Measurements from ENCODE around the gene LRRC25.
"Not testable (repeated sequence)": the region's sequence is repeated elsewhere in the genome, so short reads cannot be mapped to it uniquely, and the experiment has no call there.

LRRC25 gene

DNA sequence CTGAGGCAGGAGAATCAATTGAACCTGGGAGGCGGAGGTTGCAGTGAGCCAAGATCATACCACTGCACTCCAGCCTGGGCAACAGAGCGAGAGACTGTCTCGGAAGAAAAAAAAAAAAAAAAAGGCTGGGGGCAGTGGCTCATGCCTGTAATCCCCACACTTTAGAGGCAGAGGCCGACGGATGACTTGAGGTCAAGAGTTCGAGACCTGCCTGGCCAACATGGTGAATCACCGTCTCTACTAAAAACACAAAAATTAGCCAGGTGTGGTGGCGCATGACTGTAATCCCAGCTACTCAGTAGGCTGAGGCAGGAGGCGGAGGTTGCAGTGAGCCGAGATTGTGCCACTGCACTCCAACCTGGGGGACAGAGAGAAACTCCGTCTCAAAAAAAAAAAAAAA, 13.8 kb downstream of the LRRC25 start:
- not testable (repeated sequence) for H2AFZ ChIP-seq (ENCODE audit: low read depth, low read length); H3K36me3 ChIP-seq (ENCODE audit: insufficient read depth, low read length); H3K4me3 ChIP-seq (ENCODE audit: low read length)

DNA sequence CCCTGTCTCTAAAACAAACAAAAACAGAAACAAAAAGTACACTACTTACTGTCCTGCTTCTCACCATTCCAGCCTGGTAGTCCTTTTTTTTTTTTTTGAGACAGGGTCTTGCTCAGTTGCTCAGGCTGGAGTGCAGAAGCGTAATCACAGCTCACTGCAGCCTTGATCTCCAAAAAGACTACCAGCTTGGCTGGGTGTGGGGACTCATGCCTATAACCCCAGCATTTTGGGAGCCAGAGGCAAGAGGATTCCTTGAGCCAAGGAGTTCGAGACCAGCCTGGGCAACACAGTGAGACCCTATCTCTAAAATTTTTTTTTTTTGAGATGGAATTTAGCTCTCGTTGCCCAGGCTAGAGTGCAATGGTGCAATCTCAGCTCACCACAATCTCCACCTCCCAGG, 16.6 kb downstream of the LRRC25 start:
- Histone ChIP-seq H3K4me1 (ENCODE audit: insufficient read depth, low read length) (no peaks in the 10 kb centered on the region), H2AFZ (ENCODE audit: low read depth, low read length) (no peak overlapping the region), H3K27me3 (ENCODE audit: insufficient read depth, low read length) (no peaks in the 10 kb centered on the region), H3K4me3 (ENCODE audit: low read length) (no peak overlapping the region), H3K9me3 (ENCODE audit: low read length) (no peaks in the 10 kb centered on the region), H3K36me3 (ENCODE audit: insufficient read depth, low read length) (no peaks in the 10 kb centered on the region)

More for the DNA sequence above, 13.8 kb downstream of the LRRC25 start:
- H3K27me3 ChIP-seq (ENCODE audit: insufficient read depth, low read length); H3K9me3 ChIP-seq (ENCODE audit: low read length); H3K4me1 ChIP-seq (ENCODE audit: insufficient read depth, low read length): not testable (repeated sequence)

DNA sequence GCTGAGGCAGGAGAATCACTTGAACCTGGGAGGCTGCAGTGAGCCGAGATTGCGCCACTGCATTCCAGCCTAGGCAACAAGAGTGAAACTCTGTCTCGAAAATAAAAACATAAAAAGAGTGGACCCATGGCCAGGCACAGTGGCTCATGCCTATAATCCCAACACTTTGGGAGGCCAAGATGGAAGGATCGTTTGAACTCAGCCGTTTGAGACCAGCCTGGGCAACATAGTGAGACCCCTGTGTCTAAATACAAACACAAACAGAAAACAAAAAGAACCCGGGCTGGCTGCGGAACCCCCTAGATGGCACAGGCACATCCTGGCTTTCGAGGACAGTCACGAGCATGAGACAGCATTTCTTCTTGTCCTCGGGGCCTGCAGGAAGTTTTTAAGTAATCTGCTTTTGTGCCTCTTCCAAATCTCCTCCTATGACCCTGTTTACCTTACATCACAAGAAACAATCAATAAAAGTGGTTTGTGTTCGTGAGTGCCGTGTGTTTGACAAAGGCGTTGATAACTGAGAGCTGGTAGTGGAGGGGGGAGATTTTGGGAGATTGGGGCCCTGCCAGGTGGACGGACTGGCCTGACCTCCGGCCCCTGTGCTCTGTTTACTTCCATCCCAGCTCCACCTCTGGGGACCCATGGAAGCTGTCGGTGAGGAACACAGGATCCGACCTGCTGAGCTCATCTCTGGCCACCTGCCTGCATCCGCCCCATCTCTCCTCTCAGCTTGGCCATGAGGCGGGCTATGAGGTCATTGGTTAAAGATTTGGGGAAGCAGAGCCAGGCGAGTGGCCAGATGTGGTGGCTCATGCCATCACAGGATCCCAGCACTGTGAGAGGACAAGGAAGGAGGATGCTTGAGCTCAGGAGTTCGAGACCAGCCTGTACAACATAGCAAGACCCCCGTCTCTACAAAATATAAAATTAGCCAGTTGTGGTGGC, 17.3 kb downstream of the LRRC25 start:
- no peak overlapping the region for H2AFZ ChIP-seq (ENCODE audit: low read depth, low read length)
- H3K9me3 ChIP-seq (ENCODE audit: low read length): no peaks in the 10 kb centered on the region
- H3K27me3 ChIP-seq (ENCODE audit: insufficient read depth, low read length): no peaks in the 10 kb centered on the region
- H3K4me3 ChIP-seq (ENCODE audit: low read length): no peak overlapping the region
- H3K4me1 ChIP-seq (ENCODE audit: insufficient read depth, low read length): no peaks in the 10 kb centered on the region
- no peaks in the 10 kb centered on the region for H3K36me3 ChIP-seq (ENCODE audit: insufficient read depth, low read length)

DNA sequence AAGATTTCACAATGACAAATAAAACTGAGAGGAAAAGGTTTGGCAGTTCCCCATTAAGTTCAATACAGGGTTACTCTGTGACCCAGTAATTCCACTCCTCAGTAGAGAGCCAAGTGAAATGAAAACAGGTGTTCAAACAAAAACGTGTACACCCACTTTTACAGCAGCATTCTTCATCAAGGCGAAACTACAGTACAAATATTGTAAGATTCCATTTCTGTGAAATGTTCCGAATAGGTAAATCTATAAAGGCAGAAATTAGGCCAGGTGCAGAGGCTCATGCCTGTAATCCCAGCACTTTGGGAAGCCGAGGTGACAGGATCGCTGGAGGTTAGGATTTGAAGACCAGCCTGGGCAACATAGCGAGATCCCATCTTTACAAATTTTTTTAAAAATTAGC, 20.4 kb downstream of the LRRC25 start:
- Histone ChIP-seq H3K27me3 (ENCODE audit: insufficient read depth, low read length) (no peaks in the 10 kb centered on the region), H3K4me1 (ENCODE audit: insufficient read depth, low read length) (peaks cover 13% of the 10 kb centered on the region), H3K4me3 (ENCODE audit: low read length) (no peak overlapping the region), H2AFZ (ENCODE audit: low read depth, low read length) (no peak overlapping the region), H3K9me3 (ENCODE audit: low read length) (no peaks in the 10 kb centered on the region), H3K36me3 (ENCODE audit: insufficient read depth, low read length) (no peaks in the 10 kb centered on the region)

DNA sequence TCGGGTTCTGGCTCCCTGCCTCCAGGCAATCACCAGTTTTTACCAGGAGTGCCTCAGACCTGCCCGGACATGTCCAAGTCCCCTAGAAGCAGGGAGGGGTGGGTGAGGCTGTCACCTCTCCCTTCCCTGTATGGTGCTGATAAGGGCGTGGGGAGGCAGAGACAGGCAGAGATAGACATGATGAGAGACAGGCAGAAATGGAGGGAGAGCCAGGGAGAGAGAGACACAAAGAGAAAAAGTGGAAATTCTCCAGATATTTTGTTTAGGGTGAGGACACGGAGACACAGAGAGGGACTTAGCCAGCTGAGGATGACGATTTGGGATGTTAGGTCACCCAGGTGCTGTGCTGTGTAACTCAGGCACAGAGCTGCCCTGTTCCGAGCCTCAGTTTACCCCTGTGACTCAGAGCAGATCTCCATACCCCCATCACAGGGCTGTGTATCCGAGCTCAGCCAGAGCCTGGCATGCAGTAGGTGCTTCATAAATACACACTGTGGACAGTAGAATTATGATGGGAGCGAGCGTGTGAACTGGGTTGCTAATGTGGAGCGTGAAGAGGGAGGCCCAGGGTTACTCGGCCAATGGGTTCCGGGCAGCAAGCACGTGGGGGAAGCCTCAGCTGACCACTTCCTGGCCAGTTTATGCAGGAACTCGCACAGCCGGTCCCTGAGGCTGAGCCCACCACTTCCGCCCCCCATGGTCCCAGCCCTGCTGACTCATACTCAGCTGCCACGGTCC, 23.4 kb downstream of the LRRC25 start:
- H3K4me1 ChIP-seq (ENCODE audit: insufficient read depth, low read length): peaks cover 22% of the 10 kb centered on the region
- H3K4me3 ChIP-seq (ENCODE audit: low read length): no peak overlapping the region
- no peak overlapping the region for H2AFZ ChIP-seq (ENCODE audit: low read depth, low read length)
- H3K36me3 ChIP-seq (ENCODE audit: insufficient read depth, low read length): no peaks in the 10 kb centered on the region
- H3K9me3 ChIP-seq (ENCODE audit: low read length): no peaks in the 10 kb centered on the region
- H3K27me3 ChIP-seq (ENCODE audit: insufficient read depth, low read length): no peaks in the 10 kb centered on the region

DNA sequence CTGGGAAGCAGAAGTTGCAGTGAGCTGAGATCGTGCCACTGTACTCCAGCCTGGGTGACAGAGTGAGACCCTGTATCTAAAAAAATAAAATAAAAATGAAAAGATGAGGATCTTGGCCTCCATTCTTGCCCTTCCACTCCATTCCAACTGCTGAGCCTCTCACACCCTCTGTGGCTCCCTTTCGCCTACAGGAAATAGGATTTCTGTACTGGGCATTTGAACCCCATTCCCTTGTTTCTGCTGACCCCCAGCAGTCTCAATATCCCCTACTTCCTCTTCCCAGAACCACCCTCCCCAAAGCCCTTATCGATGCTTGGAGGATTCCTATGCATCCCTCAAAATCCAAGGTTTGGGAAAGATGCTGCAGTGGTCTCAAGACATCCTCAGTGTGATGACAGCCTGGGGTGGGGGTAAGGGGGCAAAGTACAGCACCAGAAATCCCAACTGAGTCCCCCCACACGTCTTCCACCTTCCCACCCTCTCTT, 24.0 kb downstream of the LRRC25 start:
- Histone ChIP-seq H3K9me3 (ENCODE audit: low read length) (no peaks in the 10 kb centered on the region), H3K27me3 (ENCODE audit: insufficient read depth, low read length) (no peaks in the 10 kb centered on the region), H3K4me3 (ENCODE audit: low read length) (no peak overlapping the region), H2AFZ (ENCODE audit: low read depth, low read length) (no peak overlapping the region), H3K4me1 (ENCODE audit: insufficient read depth, low read length) (peaks cover 28% of the 10 kb centered on the region), H3K36me3 (ENCODE audit: insufficient read depth, low read length) (no peaks in the 10 kb centered on the region)

DNA sequence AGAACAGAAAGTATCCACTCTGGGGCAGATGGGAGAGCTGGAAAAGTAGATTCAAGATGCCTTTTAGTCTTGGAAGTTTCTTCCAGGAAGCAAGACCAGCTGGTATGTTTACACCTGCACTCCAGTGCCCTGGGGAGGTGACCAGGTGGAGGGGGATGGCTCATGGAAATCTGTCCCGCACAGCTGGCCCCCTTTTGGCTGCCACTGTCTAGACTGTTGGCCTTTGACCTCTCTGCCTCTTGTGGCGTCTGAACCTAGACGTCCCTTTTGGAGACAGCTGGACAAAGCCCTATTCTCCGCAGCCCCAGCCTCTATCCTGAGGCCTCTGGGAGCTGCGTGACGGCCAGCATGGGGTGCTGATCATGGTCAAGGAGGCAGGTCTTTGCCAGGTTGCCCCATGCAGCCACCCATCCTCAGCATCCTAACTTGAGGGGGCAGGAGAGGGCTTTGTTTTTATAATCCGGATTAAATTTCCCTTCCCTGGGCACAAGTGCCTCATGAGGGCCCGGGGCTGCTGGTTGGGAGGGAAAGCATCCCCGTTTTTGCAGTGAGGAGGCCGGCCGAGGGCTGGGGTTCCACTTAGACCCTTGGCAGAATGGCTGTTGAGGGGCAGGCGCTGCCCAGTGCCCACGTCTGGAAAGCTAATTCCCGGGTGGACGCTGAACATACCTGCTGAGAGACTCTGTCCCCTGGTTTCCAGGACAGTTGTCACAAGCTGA, 28.8 kb downstream of the LRRC25 start:
- Histone ChIP-seq H3K4me1 (ENCODE audit: insufficient read depth, low read length) (peaks cover 35% of the 10 kb centered on the region), H3K27me3 (ENCODE audit: insufficient read depth, low read length) (no peaks in the 10 kb centered on the region), H3K4me3 (ENCODE audit: low read length) (no peak overlapping the region), H2AFZ (ENCODE audit: low read depth, low read length) (no peak overlapping the region), H3K9me3 (ENCODE audit: low read length) (no peaks in the 10 kb centered on the region), H3K36me3 (ENCODE audit: insufficient read depth, low read length) (no peaks in the 10 kb centered on the region)

DNA sequence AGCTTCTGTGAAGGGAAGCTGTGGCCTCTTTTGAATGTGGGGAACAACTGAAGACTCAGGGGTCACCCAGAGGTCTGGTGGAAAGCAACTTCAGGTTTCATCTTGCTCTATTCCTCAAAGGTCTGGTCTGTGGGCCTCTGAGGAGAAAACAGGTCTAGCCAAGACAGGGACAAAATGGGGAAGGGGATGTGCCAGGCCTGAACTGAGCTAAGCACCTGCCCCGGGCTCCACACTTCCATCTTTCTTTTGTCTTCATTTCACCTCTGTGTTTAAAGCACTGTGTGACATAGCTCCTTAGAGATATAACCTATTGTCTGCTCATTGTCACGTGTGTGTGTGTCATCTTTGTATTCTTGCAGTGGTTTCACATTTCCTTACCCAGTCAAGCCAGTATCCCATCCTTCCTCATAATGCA, 31.4 kb downstream of the LRRC25 start:
- Histone ChIP-seq H3K4me1 (ENCODE audit: insufficient read depth, low read length) (peaks cover 33% of the 10 kb centered on the region), H3K9me3 (ENCODE audit: low read length) (no peaks in the 10 kb centered on the region), H3K4me3 (ENCODE audit: low read length) (no peak overlapping the region), H3K27me3 (ENCODE audit: insufficient read depth, low read length) (no peaks in the 10 kb centered on the region), H2AFZ (ENCODE audit: low read depth, low read length) (no peak overlapping the region), H3K36me3 (ENCODE audit: insufficient read depth, low read length) (no peaks in the 10 kb centered on the region)

DNA sequence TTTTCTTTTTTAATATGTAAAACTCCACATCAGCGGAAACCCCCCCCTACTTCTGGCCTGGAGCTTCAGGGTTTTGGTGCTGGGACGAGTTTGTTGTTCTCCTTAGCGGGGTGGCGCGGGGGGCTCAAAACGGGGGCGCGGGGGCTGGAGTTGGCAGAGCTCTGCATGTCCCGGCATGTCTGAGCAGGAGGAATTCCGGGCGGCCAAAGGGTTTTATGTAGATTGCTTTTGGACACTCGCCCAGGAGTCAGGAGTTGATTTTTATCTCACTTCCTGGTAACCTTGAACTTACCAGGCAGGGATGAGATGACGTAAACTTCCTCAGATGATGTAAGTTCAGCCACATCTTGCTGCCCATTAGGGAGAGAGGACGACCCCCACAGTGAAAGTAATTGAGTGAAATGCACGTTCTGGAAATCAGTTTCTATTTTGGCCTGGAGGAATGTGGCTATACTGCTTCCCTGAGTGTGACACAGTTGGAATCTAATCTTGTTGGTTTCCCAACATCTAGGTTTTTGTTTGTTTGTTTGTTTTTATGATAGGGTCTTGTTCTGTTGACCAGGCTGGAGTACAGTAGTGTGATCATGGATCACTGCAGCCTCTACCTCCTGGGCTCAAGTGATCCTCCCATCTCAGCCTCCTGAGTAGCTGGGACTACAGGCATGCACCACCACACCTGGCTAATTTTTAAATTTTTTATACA, 32.4 kb downstream of the LRRC25 start:
- H2AFZ ChIP-seq (ENCODE audit: low read depth, low read length): peak overlapping the region; percentile 57

DNA sequence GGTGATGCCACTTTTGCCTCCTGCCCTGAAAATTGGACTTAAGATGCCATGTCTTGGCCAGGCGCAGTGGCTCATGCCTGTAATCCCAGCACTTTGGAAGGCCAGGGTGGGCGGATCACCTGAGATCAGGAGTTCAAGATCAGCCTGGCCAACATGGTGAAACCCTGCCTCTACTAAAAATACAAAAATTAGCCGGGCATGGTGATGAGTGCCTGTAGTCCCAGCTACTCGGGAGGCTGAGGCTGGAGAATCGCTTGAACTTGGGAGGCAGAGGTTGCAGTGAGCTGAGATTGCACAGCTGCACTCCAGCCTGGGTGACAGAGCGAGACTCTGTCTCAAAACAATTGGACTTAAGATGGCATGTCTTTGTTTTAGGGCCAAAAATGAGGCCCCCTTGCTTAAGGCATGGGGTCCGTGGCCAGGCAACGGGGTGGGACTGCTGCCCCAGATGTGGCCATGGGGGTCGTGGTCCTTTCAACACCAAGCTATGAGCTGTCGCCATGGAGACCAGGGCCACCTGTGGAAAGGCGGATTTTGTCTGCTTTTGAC, 33.1 kb downstream of the LRRC25 start:
- not testable (repeated sequence) for H3K36me3 ChIP-seq (ENCODE audit: insufficient read depth, low read length); H3K4me3 ChIP-seq (ENCODE audit: low read length); H3K9me3 ChIP-seq (ENCODE audit: low read length); H3K27me3 ChIP-seq (ENCODE audit: insufficient read depth, low read length)
- Histone ChIP-seq H2AFZ (ENCODE audit: low read depth, low read length) (peak overlapping the region; percentile 57), H3K4me1 (ENCODE audit: insufficient read depth, low read length) (peaks cover 26% of the 10 kb centered on the region)

More for the DNA sequence above, 32.4 kb downstream of the LRRC25 start:
- H3K4me1 ChIP-seq (ENCODE audit: insufficient read depth, low read length): peaks cover 32% of the 10 kb centered on the region
- H3K27me3 ChIP-seq (ENCODE audit: insufficient read depth, low read length): no peaks in the 10 kb centered on the region
- no peaks in the 10 kb centered on the region for H3K36me3 ChIP-seq (ENCODE audit: insufficient read depth, low read length)
- no peaks in the 10 kb centered on the region for H3K9me3 ChIP-seq (ENCODE audit: low read length)
- H3K4me3 ChIP-seq (ENCODE audit: low read length): no peak overlapping the region

DNA sequence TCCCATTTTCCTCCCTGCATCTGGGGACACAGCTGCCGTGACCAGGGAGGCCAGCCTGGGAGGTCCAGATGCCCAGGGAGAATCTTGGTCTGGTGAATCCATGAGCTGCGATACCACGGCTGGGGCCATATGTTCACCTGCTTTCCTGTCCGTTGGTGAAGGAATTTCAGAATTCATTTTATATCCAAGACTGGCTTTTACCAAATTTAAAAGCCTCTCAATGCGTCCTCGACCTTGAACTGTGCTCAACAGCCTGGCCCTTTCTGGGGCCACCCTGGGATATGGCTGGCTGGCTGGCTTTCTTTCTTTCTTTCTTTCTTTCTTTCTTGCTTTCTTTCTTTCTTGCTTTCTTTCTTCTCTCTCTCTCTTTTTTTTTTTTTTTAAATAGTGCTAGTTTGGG, 33.6 kb downstream of the LRRC25 start:
- Histone ChIP-seq H3K27me3 (ENCODE audit: insufficient read depth, low read length) (no peaks in the 10 kb centered on the region), H3K9me3 (ENCODE audit: low read length) (no peaks in the 10 kb centered on the region), H3K4me1 (ENCODE audit: insufficient read depth, low read length) (peaks cover 20% of the 10 kb centered on the region), H2AFZ (ENCODE audit: low read depth, low read length) (no peak overlapping the region), H3K4me3 (ENCODE audit: low read length) (no peak overlapping the region), H3K36me3 (ENCODE audit: insufficient read depth, low read length) (no peaks in the 10 kb centered on the region)

DNA sequence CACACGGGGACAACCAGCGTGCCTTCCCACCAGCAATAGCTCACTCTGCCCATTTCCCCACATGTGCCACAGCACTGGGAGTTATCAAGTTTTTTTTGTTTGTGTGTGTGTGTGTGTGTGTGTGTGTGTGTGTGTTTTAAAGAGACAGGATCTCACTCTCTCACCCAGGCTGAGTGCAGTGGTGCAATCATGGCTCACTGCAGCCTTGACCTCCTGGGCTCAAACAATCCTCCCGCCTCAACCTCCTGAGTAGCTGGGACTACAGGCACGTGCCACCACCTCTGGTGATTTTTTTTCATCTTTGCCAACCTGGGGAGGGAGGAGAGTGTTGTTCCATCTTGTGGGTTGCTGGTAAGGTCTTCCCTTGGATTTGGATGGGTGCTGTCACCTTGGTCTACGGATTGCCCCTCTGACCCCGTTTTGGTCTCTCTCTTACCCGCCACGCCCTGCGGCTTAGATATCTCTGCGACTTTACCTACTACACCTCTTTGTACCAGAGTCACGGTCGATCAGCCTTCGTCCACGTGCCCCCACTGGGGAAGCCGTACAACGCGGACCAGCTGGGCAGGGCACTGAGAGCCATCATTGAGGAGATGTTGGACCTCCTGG, 34.4 kb downstream of the LRRC25 start:
- H3K36me3 ChIP-seq (ENCODE audit: insufficient read depth, low read length): no peaks in the 10 kb centered on the region
- H3K4me1 ChIP-seq (ENCODE audit: insufficient read depth, low read length): peaks cover 18% of the 10 kb centered on the region
- no peaks in the 10 kb centered on the region for H3K27me3 ChIP-seq (ENCODE audit: insufficient read depth, low read length)
- H2AFZ ChIP-seq (ENCODE audit: low read depth, low read length): no peak overlapping the region
- no peak overlapping the region for H3K4me3 ChIP-seq (ENCODE audit: low read length)
- H3K9me3 ChIP-seq (ENCODE audit: low read length): no peaks in the 10 kb centered on the region
